SK-N-SH (cell line): ENCODE measurements around the gene LMTK2. TPM values are rescaled to one million over a fixed set of nuclear protein-coding genes. Genes with fewer than 3 reads are reported as not detected.

Experiments
- CTCF ChIA-PET: fragments of 300-600, 350-600 bp; formaldehyde crosslinking; extraction: SDS; loops from one replicate; lab custom pipeline; 2021; lab: Yijun Ruan, JAX
- POLR2A ChIA-PET: fragments of 350-600 bp; sonication (Branson Sonifier 250); formaldehyde crosslinking; extraction: SDS; loops from one replicate; lab custom pipeline; 2020; ENCODE audit warnings: antibody characterized with exemption, inconsistent platforms; lab: Yijun Ruan, JAX
- DNase-seq: peaks from one replicate; pipeline ENCODE4 v3.0.0; 2012
- H2AFZ ChIP-seq: fragments of 200-600 bp; sonication (generic); 2 replicates; pipeline ENCODE4 v1.8.1; 2016; ENCODE audit warnings: antibody characterized with exemption, mild to moderate bottlenecking, low read depth
- H3F3A ChIP-seq: fragments of 200-600 bp; sonication (generic); replicated peaks from 2 replicates; pipeline ENCODE3; 2016; ENCODE audit warnings: antibody characterized with exemption, mild to moderate bottlenecking; ENCODE audit not compliant: insufficient read depth
- H3K27ac ChIP-seq, 2 experiments: fragments of 200-500 bp in 1 of 2; fragments of 200-600 bp in 1 of 2; sonication (Bioruptor generic) in 1 of 2; sonication (generic), shearing (Covaris generic) in 1 of 2; 2 replicates each; pipeline versions ENCODE4 v1.5.1 to v1.6.1; 2014 to 2016; ENCODE audit warnings: low read depth in 2 of 2, inconsistent platforms in 1 of 2, low read length in 1 of 2, mild to moderate bottlenecking in 1 of 2, mixed read lengths in 1 of 2
- H3K27me3 ChIP-seq: fragments of 200-600 bp; sonication (generic), shearing (Covaris generic); 2 replicates; pipeline ENCODE4 v1.6.1; 2016; ENCODE audit warnings: mixed run types; ENCODE audit not compliant: insufficient read depth
- H3K36me3 ChIP-seq, 2 experiments: fragments of 200-500 bp in 1 of 2; fragments of 200-600 bp in 1 of 2; sonication (Bioruptor generic) in 1 of 2; sonication (generic) in 1 of 2; replicated peaks in 1 of 2; 2 replicates each; pipeline versions ENCODE3 to v1.5.1; 2014 to 2016; ENCODE audit warnings: low read length in 1 of 2, mild to moderate bottlenecking in 1 of 2; ENCODE audit not compliant: insufficient read depth in 2 of 2, control insufficient read depth in 1 of 2
- H3K4me1 ChIP-seq, 2 experiments: fragments of 200-500 bp in 1 of 2; fragments of 200-600 bp in 1 of 2; sonication (Bioruptor generic) in 1 of 2; sonication (generic), shearing (Covaris generic) in 1 of 2; 2 replicates each; pipeline versions ENCODE4 v1.5.1 to v1.6.1; 2014 to 2016; ENCODE audit warnings: low read depth in 1 of 2, low read length in 1 of 2, mixed run types in 1 of 2; ENCODE audit not compliant: insufficient read depth in 2 of 2, control insufficient read depth in 1 of 2
- H3K4me2 ChIP-seq: fragments of 200-600 bp; sonication (generic), shearing (Covaris generic); 2 replicates; pipeline ENCODE4 v1.6.1; 2017; ENCODE audit warnings: mixed run types
- H3K4me3 ChIP-seq, 2 experiments: fragments of 200-500 bp in 1 of 2; fragments of 200-600 bp in 1 of 2; sonication (Bioruptor generic) in 1 of 2; sonication (generic), shearing (Covaris generic) in 1 of 2; 2 replicates each; pipeline versions ENCODE4 v1.5.1 to v1.8.1; 2014 to 2016; ENCODE audit warnings: low read depth in 2 of 2, inconsistent platforms in 1 of 2, low read length in 1 of 2, mild to moderate bottlenecking in 1 of 2, mixed read lengths in 1 of 2, moderate library complexity in 1 of 2
- H3K79me2 ChIP-seq: fragments of 200-600 bp; sonication (generic); 2 replicates; pipeline ENCODE4 v1.8.1; 2017; ENCODE audit warnings: mild to moderate bottlenecking; ENCODE audit not compliant: insufficient read depth
- H3K9ac ChIP-seq: fragments of 200-600 bp; sonication (generic); 2 replicates; pipeline ENCODE4 v1.6.1; 2017; ENCODE audit warnings: mixed run types
- H3K9me2 ChIP-seq: fragments of 200-600 bp; sonication (generic); 2 replicates; pipeline ENCODE4 v1.6.1; 2017; ENCODE audit warnings: mixed run types
- H3K9me3 ChIP-seq: fragments of 200-600 bp; sonication (generic); 2 replicates; pipeline ENCODE4 v1.6.1; 2017; ENCODE audit warnings: mixed run types, mild to moderate bottlenecking, moderate library complexity
- H4K20me1 ChIP-seq: fragments of 200-600 bp; sonication (generic); 2 replicates; pipeline ENCODE4 v1.6.1; 2017; ENCODE audit warnings: mild to moderate bottlenecking, mixed run types; ENCODE audit not compliant: insufficient read depth
- FOXM1 ChIP-seq: IDR thresholded peaks from 2 replicates; pipeline ENCODE4 v1.4.0; 2012; ENCODE audit warnings: low read depth, mild to moderate bottlenecking
- GATA2 ChIP-seq: sonication (generic); formaldehyde crosslinking; IDR thresholded peaks from 2 replicates; pipeline ENCODE4 v1.5.0; 2020; ENCODE audit warnings: mild to moderate bottlenecking, missing genetic modification reagents
- MEF2A ChIP-seq: IDR thresholded peaks from 2 replicates; pipeline ENCODE4 v1.4.0; 2012; ENCODE audit warnings: low read depth, borderline replicate concordance
- MXI1 ChIP-seq: IDR thresholded peaks from 2 replicates; pipeline ENCODE4 v1.6.1; 2012; ENCODE audit warnings: mild to moderate bottlenecking, low read depth, low read length, improper control_type of control experiment
- POLR2AphosphoS5 ChIP-seq: IDR thresholded peaks from 2 replicates; pipeline ENCODE4 v1.6.1; 2012; ENCODE audit warnings: low read depth, low read length
- SIN3A ChIP-seq: IDR thresholded peaks from 2 replicates; pipeline ENCODE4 v1.6.1; 2012; ENCODE audit warnings: low read depth, mild to moderate bottlenecking, low read length, moderate library complexity, borderline replicate concordance
- TCF12 ChIP-seq: IDR thresholded peaks from 2 replicates; pipeline ENCODE4 v1.4.0; 2012
- TEAD4 ChIP-seq: IDR thresholded peaks from 2 replicates; pipeline ENCODE4 v1.4.0; 2012; ENCODE audit warnings: mild to moderate bottlenecking, borderline replicate concordance; ENCODE audit not compliant: insufficient read depth
- YY1 ChIP-seq: IDR thresholded peaks from 2 replicates; pipeline ENCODE4 v1.4.0; 2012; ENCODE audit warnings: low read depth, mild to moderate bottlenecking
- WGBS: methylation state at CpG from one replicate; pipeline ENCODE4 v1.1.6; 2017; ENCODE audit warnings: low lambda C conversion rate; 5-methylcytosine and 5-hydroxymethylcytosine counted together
- polyA plus RNA-seq, 3 experiments: library from polyadenylated mRNA; depleted of rRNA; stranded (reverse); fragments of >200 nt; gene quantifications; 2 replicates each; pipeline ENCODE4 v1.2.3, GENCODE V29; 2012
- TF ChIP-seq, protein P1 (sequence below): fragments of 150-350 bp; IDR thresholded peaks from 2 replicates; pipeline ENCODE4 v1.6.1; 2016; ENCODE audit warnings: mild to moderate bottlenecking, low read depth, low read length
- TF ChIP-seq, protein P2 (sequence below): fragments of 200-600 bp; sonication (generic); IDR thresholded peaks from 2 replicates; pipeline ENCODE4 v1.6.1; 2017; ENCODE audit warnings: antibody characterized with exemption, mild to moderate bottlenecking, moderate library complexity

Gene LMTK2
- polyA plus RNA-seq, 1 of the 3 experiments (the other 2 are of a cell fraction) = 9.0 TPM

DNA sequence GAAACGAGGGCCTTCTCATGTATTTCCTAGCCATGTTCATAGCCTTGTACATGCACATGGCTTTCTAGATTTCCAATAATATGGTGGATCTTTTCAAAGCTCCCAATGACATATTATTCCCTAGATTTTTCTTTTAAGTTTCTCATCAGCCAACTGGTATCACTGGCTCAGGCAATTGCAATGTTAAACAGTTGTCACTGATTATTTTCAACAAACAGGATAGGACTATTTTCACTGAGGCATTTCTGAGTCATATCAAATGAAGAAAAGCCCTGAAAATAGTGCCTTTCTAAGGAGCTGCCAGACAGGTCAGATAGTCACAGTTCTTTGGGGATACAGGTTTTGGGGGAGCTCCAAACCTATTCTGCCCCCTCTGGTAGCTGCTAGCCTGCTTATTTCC lies 4.5 kb upstream of the LMTK2 start:
- POLR2A ChIA-PET = no interaction called here
- CTCF ChIA-PET = interaction anchor here (1.0 to 1.4 kb wide), 3 partner anchors 64 to 81 kb away, joined by 4 to 8 read pairs (median 5); no protein-coding TSS in a partner anchor
- no peaks in the 10 kb centered on the region for H3K36me3 ChIP-seq
- peaks cover 4% of the 10 kb centered on the region; the same call in 1 of the 2 replicates for H3K79me2 ChIP-seq
- H3K9me3 ChIP-seq = peaks cover 27% of the 10 kb centered on the region
- no peak overlapping the region for H3K4me2 ChIP-seq
- H3K27me3 ChIP-seq = no peaks in the 10 kb centered on the region
- no peak overlapping the region for H3K9ac ChIP-seq
- H3K9me2 ChIP-seq = no peaks in the 10 kb centered on the region
- TF ChIP-seq TCF12 (no peak), YY1 (no peak), TEAD4 (no peak), FOXM1 (no peak)
- TF ChIP-seq, all 33 proteins: peak for 0
- DNase-seq = no peak
- WGBS = 0% methylated on average over 1 of the region's 1 CpG
- Histone ChIP-seq H4K20me1 (no peaks in the 10 kb centered on the region), H2AFZ (no peak overlapping the region), H3K27ac (no peak overlapping the region), H3F3A (no peaks in the 10 kb centered on the region), H3K4me1 (no peaks in the 10 kb centered on the region; a peak in 1 of 4 replicates), H3K4me3 (no peak overlapping the region)

DNA sequence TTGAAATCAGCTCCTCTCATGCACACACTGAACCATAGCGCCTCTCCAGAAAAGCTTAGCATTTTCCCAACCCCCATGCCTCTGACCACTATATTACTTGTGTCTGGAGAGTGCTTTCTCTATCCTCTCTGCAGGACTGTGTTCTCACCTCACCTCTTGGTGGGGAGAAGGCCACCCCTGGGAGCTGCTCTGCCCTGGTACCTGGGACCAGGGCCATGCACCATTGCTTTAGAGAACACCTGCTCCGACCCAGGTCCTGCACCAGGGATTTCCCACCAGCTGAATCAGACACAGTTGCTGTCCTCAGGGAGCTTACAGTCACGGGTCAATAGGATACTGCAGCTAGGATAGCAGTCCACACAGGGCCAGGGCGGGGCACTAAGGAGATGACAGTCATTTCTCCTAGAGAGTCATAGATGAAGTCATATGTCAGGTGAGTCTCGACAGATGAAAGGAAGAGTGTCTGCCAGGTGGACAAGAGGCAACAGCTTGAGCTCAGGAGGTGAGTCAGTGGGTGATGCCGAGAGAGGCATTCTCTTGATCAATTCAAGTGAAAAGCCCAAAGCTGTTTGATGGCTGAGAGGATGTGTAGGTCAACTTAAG lies 619 bp upstream of the LMTK2 start:
- WGBS = 58% methylated on average over 6 of the region's 6 CpGs
- Histone ChIP-seq H3K27me3 (no peaks in the 10 kb centered on the region), H3K4me2 (no peak overlapping the region), H3K4me3 (no peak overlapping the region), H3F3A (no peaks in the 10 kb centered on the region), H3K4me1 (peaks cover 9 to 12% of the 10 kb centered on the region in 2 experiments; a peak in 3 of 4 replicates), H3K9me3 (0 out of 2 replicates have a peak, but pooled peaks cover 4% of the 10 kb centered on the region), H3K27ac (no peak overlapping the region), H4K20me1 (peaks cover 6% of the 10 kb centered on the region; the same call in 1 of the 2 replicates), H3K79me2 (peaks cover 40% of the 10 kb centered on the region)
- no peak for DNase-seq
- ChIA-PET CTCF (interaction anchor here (0.6 to 12.6 kb wide), 33 partner anchors 8 to 137 kb away, joined by 3 to 328 read pairs (median 5); no protein-coding TSS in a partner anchor), POLR2A (no interaction called here)
- TF ChIP-seq MXI1 = no peak
- TF ChIP-seq POLR2AphosphoS5 = no peak
- no peak for TF ChIP-seq YY1
- no peak for TF ChIP-seq TCF12
- no peak for TF ChIP-seq SIN3A
- TF ChIP-seq, protein P1, sequence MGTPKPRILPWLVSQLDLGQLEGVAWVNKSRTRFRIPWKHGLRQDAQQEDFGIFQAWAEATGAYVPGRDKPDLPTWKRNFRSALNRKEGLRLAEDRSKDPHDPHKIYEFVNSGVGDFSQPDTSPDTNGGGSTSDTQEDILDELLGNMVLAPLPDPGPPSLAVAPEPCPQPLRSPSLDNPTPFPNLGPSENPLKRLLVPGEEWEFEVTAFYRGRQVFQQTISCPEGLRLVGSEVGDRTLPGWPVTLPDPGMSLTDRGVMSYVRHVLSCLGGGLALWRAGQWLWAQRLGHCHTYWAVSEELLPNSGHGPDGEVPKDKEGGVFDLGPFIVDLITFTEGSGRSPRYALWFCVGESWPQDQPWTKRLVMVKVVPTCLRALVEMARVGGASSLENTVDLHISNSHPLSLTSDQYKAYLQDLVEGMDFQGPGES = no peak
- TF ChIP-seq, protein P2, sequence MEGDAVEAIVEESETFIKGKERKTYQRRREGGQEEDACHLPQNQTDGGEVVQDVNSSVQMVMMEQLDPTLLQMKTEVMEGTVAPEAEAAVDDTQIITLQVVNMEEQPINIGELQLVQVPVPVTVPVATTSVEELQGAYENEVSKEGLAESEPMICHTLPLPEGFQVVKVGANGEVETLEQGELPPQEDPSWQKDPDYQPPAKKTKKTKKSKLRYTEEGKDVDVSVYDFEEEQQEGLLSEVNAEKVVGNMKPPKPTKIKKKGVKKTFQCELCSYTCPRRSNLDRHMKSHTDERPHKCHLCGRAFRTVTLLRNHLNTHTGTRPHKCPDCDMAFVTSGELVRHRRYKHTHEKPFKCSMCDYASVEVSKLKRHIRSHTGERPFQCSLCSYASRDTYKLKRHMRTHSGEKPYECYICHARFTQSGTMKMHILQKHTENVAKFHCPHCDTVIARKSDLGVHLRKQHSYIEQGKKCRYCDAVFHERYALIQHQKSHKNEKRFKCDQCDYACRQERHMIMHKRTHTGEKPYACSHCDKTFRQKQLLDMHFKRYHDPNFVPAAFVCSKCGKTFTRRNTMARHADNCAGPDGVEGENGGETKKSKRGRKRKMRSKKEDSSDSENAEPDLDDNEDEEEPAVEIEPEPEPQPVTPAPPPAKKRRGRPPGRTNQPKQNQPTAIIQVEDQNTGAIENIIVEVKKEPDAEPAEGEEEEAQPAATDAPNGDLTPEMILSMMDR = no peak
- no peak for TF ChIP-seq MEF2A
- TF ChIP-seq FOXM1 = no peak
- no peak for TF ChIP-seq GATA2 (CRISPR knock-in tag)
- TF ChIP-seq TEAD4 = no peak
- TF ChIP-seq, all 33 proteins: peak for 0
- H3K9me2 ChIP-seq = no peaks in the 10 kb centered on the region
- no peaks in the 10 kb centered on the region for H3K36me3 ChIP-seq
- H2AFZ ChIP-seq = no peak overlapping the region
- H3K9ac ChIP-seq = no peak overlapping the region
